Pons (tissue), 1 donor: ENCODE results near the gene ITGAE.
"Not testable (repeated sequence)": the region's sequence is repeated elsewhere in the genome, so short reads cannot be mapped to it uniquely, and the experiment has no call there.

Experiments
- DNase-seq: peaks from one replicate; pipeline ENCODE4 v3.0.0-alpha.2; 2016; ENCODE audit warnings: low spot score

ITGAE gene

DNA sequence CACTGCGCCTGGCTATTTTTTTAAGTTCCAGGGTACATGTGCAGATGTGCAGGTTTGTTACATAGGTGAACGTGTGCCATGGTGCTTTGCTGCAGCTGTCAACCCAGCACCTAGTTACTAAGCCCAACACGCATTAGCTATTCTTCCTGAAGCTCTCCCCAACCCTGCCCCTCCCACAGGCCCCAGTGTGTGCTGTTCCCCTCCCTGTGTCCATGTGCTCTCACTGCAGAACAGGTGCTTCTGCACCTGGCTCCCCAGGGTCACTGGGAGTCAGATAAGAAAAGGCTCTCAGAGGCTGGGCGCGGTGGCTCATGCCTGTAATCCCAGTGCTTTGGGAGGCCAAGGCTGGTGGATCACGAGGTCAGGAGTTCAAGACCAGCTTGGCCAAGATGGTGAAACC, 71.1 kb downstream of the ITGAE start:
- no peak for DNase-seq

DNA sequence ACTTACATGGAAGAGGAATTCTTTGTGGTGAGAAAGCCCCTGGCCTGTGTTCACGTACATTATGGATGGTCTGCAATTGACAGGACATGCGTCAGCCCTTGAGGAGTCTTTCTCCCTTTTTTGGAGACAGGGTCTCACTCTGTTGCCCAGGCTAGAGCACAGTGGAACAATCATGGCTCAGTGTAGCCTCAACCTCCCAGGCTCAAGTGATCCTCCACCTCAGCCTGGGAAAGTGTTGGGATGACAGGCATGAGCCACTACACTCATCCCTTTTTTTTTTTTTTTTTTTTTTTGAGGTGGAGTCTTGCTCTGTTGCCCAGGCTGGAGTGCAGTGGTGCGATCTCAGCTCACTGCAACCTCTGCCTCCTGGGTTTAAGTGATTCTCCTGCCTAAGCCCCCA, 72.9 kb downstream of the ITGAE start:
- DNase-seq, result not testable (repeated sequence)

DNA sequence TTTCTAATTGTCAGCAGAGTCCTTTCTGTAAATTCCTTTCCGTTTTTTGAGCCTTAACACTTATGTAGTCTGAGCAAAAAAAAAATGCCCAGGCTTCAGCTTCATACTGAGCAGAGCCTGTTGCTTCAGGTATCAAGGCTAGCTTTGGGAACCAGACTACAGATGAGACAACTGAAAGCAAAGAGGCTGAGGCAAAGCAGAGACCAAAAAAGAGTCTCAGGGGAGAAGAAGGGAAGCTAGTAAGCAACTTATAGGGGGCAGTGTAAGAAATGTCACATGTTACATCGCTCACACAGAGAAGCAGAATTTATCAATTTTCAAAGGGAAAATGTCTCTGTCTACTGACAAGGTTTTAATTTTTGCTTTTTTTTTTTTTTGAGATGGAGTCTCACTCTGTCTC, 73.9 kb downstream of the ITGAE start:
- DNase-seq, result no peak

DNA sequence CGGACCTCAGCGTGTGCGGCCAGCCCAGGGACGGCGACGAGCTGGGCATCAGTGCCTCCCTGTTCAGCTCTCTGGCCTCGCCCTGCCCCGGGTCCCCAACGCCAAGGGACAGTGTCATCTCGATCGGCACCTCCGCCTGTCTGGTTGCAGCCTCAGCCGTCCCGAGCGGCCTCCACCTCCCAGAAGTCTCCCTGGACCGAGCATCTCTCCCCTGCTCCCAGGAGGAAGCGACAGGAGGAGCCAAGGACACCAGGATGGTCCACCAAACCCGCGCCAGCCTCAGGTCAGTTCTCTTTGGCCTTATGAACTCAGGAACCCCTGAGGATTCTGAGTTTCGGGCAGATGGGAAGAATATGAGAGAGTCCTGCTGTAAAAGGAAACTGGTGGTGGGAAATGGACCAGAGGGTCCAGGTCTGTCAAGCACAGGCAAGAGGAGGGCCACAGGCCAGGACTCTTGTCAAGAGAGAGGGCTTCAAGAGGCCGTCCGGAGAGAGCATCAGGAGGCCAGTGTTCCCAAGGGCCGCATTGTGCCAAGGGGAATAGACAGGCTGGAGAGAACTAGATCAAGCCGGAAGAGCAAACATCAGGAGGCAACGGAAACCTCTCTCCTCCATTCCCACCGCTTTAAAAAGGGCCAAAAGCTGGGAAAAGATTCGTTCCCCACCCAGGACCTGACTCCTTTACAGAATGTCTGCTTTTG, 76.5 kb downstream of the ITGAE start:
- DNase-seq, result no peak

DNA sequence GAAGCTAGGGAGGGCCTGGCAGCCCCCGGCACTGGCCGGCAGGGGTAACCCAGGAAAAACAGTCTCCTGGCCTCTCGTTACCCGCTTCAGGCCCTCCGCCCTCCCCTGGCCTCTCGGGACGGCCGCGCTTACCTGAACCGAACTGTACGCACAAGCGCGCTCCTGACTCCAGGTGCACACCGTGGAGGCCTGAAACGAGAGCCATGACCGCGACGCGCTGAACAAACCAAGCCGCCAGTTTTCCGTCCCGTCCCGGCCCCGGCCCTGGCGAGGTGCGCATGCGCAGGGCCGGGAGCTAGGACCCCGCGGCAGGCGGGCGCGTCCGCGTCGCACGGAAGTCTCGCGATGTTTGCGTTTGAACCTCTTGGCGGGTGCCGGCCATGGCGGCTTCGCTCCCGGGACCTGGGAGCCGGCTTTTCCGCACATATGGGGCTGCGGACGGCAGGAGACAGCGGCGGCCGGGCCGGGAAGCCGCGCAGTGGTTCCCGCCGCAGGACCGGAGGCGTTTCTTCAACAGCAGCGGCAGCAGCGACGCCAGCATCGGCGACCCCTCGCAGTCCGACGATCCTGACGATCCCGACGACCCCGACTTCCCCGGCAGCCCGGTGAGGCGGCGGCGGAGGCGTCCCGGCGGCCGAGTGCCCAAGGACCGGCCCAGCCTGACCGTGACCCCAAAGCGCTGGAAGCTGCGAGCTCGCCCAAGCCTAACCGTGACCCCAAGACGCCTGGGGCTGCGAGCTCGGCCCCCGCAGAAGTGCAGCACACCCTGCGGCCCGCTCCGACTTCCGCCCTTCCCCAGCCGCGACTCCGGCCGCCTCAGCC, 77.2 kb downstream of the ITGAE start, which contains the start of gene HASPIN:
Gene HASPIN, plus strand, starts transcription at position 348 of the 822 bp plus-strand sequence. Its CDS starts 33 bp downstream, at position 381.
- DNase-seq, result peak; percentile 81

DNA sequence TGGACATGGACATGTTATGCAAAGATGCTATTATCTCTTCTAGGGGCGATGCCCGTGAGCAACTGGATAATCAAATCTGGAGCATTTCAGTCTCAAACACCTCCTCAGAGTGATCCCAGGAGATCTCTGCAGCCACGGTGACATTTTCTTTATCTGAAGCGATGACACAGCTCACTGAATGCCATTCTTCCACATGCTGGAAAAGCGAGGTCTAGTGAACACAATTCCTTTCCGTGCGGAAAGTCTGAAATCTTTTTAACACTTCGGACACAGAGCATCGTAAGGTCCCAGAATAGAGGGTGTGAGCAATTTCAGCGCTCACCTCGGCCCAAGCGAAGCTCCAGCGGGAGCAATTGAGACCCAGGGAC, 77.8 kb downstream of the ITGAE start:
- DNase-seq, result no peak

DNA sequence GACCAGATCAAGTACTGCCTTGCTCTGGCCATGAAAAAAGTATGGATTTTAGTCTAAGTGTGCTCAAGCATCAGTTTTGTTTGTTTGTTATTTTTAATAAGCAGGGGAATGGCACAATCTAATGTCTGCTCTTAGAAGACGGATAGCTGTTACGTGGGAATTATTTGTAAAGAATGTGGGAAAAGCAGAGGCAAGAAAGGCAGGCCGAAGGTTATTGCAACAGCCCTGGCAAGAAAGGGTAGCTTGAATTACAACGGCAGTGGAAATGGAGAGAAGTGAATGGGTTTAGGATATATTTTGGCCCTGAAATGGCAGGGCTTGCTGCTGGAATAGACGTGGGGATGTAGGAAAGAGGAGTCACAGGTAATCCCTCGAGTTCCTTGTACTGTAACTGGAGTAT, 78.3 kb downstream of the ITGAE start:
- no peak for DNase-seq

DNA sequence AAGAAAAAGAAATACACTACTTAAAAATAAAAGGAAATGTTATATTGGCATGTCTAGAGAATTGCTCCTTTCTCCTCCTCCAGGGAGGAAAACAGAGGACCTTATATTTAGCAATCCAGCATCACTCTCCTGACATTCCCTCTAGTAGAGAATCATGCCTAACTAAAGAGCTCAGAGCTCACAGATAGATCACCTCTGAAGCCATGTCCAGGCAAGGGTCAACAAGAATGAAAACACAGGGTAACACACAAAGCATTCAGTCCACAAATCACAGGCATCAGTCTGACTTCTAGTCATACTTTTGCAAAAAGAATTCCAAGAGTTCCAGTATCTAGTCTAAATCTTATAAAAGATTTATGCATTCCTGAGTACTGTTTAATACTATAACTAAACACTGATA, 81.7 kb downstream of the ITGAE start:
- no peak for DNase-seq

DNA sequence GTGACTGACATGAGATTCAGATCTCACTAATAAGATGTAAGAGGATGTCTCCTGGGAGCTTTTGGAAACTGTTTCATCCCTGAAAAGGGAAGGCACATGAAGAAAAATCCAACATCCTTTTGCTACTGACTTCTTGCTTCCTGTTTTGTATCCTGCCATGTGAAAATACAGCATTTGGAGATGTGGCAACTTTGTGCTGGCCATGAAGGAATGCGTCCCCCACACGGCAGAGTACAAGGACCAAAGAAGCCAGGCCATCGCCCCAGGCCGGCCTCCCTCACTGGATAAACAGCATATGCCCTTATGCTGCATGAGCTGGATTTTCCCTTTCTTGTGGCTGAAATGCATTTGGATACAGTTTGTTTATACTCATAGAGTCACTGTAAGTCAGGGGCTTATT, 82.8 kb downstream of the ITGAE start:
- DNase-seq, result no peak

DNA sequence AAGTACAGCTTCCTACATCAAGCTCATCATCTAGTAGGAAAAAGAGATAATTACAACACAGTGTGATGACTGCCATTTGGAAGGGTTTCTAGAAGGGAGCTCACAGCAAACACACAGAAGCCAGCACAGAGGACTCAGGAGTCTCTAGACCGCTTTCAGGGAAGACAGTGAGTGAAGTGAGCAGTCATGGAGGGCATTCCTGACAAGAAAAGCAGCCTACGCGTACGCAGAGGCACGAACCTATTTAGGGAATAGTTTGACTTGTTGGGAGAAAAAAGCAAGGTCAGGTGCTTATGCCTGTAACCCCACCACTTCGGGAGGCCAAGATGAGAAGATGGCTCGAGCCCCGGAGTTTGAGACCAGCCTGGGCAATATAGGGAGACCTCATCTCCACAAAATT, 85.7 kb downstream of the ITGAE start:
- no peak for DNase-seq

DNA sequence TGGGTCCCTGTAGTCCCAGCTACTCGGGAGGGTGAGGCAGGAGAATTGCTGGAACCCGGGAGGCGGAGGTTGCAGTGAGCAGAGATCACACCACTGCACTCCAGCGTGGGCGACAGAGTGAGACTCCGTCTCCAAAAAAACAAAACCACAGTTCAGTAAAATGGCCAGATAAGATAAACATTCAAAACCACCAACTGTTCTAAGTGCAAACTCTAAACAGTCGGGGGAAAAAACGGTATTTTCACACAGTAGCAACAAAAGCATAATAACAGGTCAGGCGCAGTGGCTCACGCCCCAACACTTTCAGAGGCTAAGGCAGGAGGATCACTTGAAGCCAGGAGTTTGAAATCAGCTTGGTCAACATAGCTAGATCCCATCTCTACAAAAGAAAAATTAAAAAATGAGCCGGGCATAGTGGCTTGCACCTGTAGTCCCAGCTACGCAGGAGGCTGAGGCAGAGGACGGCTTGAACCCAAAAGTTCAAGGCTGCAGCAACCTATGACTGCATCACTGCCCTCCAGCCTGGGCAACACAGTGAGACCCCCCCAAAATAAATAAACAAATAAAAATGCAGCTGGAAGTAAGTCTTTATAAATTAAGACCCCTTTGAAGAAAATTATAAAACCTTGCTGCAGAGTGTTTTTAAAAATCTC, 88.1 kb downstream of the ITGAE start:
- no peak for DNase-seq

DNA sequence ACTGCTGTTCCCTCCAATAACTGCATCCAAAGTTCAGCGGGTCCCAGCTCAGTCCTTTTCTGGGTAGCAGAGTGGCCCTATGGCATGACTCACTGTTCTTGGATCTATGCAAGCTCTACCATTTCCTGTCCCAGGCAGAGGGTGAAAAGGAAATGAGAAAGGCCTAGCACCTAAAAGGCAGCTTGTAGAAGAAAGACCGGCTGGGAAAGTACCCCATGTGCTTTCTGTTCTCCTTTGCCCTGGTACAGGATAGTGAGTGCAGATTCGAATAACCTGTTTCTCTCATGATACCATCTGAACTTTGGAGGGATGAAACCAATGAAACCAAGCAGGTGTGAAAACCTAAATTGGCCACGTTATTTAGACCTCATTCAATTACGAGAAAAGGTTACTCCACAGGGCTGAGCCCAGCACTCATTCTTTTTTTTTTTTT, 90.0 kb downstream of the ITGAE start:
- DNase-seq, result peak; percentile 41

DNA sequence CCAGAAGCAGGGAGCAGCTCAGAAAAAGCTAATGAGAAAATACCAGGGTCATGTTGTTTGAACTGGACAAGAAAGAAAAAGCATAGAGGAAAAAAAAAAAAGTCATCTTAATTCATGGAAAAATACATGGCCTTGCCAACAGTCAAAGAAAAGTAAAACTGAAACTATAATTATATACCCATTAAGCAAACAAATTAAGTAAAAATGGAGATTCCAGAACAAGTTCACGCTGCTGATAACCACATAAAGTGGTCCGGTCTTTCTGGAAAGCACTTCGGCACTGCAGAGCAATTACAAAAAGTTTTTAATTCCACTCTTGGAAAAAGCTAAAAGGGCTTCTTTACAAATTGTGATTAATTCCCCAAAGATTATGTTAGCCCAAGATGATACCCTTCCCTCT, 92.6 kb downstream of the ITGAE start:
- no peak for DNase-seq

DNA sequence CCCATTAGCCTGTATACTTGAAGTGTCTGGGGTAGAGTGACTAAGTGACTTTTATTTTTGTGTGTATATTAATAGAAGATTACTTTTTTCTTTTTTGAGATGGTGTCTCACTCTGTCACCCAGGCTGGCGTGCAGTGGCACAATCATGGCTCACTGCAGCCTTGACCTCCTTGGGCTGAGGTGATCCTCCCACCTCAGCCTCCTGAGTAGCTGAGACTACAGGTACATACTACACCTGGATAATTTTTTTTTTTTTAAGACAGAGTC, 95.3 kb downstream of the ITGAE start:
- not testable (repeated sequence) for DNase-seq

DNA sequence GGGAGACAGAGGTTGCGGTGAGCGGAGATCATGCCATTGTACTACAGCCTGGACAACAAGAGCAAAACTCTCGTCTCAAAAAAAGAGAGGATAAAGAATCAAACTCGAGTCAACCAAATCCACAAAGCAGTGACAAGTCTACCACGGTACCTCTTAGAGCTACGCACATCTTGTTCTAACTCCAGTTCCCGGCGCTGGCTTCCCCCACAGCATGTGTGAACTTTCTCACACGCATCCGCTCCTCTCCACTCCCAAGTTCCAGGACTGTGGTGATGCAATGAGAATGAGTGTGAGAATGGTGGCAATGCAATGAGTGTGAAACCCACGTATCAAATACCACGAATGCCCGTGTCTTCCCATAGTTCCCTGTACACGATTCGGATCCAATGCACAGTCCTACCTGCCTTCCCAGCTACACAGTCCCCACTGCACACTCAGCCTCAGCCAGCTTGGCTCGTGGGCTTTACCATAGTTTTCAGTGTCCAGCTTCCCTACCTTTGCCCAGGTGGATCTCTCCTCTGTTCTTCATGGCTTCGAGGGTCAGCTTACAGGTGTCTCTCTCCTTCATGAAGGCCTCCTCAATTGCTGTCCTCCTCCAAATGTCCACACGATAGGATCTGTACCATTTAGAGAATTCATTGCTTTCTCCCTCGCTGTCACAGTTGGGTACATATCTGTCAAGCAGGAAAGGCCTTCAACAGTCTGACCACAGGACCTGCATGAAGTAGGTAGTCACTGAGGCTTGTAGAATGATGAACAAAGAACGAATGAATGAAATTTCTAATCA, 95.9 kb downstream of the ITGAE start:
- DNase-seq, result no peak

DNA sequence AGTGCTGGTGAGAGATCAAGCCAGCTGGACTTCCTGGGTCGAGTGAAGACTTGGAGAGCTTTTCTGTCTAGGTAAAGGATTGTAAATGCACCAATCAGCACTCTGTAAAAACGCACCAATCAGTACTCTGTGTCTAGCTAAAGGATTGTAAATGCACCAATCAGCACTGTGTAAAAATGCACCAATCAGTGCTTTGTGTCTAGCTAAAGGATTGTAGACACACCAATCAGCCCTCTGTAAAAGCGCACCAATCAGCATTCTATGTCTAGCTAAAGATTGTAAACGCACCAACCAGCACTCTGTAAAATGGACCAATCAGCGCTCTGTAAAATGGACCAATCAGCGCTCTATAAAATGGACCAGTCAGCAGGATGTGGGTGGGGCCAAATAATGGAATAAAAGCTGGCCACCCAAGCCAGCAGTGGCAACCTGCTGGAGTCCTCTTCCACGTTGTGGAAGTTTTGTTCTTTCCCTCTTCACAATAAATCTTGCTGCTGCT, 98.9 kb downstream of the ITGAE start:
- not testable (repeated sequence) for DNase-seq

DNA sequence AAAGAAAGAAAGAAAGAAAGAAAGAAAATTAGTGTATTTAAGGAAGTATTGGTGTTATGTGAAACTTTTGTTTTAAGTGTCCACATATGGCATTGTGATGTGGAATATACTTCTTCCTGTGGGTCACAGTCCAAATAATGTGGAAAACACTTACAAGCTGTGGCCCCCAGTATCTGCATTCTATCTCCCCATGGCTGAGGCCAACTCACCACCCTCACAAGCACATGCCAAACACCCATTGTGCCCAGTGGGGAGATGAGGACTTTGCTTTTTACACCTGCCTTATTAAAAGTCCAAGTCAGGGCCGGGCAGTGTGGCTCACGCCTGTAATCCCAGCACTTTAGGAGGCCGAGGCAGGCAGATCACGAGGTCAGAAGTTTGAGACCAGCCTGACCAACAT, 101.0 kb downstream of the ITGAE start:
- DNase-seq, result no peak

DNA sequence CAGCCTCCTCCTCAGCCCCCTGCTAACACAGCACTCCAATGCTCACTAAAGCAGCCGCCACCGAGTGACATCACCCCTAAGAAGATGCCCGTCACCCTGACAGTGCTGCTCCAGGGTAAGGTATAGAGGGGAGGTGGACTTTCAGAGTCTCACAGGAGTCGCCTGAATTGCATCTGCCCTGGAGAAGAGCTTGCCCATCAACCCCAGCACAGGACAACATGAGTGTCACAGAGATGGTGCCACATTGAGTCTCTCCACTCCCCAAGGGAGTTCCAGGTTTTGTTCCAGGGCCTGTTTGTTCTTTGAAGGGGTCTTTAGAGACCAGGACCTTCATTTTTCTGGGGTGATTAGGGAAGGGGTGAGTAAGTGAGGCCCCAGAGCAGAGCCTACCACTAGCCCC, 102.8 kb downstream of the ITGAE start:
- no peak for DNase-seq

DNA sequence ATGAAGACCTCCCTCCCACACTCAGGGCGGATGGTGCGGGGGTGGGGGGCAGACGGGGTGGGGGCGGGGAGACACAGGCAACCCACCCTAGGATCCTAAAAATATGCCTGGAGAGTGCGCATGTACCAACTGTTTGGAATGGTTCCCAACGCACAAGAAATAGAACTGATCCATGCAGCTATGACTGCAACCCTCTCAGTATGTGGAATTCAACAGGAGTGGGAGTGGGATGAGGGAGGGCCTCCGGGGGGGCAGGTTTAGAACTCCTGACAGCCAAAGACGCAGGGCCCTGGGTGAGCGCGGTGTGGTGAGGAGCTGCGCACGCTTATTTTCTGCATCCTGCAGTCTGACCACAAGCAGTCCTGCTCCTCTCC, 103.9 kb downstream of the ITGAE start:
- no peak for DNase-seq

DNA sequence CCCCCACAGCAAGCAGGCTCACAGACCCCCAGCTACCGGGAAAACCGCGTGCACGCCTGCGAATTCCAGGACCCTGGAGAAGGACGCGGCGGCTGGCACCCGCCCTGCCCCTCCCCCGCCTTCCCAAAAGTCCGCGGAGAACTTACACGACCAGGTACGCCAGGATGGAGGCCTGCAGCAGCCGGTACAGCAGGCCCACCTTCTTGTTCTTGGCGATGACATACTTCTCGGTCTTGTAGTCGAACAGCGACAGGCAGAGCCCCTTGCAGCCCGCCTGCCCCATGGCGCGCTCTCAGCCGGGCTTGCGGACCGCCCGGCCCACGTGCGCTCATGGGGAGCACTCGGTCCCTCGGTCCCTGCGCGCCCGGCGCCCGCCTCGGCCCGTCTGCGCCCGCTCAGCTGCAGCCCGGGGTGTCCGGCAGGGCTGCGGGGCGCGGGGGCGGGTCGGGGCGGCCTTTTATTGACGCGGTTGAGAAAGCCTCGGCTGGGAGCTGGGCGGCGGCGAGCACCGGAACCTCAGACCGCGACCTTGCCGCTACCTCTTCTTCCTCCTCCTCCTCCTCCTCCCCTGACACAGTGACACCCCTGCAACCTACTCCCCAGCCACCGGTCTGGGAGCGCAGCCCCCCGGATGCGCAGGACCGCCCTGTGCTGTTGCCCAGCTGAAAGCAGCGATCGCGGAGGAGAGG, 105.1 kb downstream of the ITGAE start, which contains the start of gene P2RX5:
Gene P2RX5, minus strand, starts transcription at position 433 of the 689 bp plus-strand sequence. Its CDS starts 150 bp downstream, at position 283.
- DNase-seq, result no peak

DNA sequence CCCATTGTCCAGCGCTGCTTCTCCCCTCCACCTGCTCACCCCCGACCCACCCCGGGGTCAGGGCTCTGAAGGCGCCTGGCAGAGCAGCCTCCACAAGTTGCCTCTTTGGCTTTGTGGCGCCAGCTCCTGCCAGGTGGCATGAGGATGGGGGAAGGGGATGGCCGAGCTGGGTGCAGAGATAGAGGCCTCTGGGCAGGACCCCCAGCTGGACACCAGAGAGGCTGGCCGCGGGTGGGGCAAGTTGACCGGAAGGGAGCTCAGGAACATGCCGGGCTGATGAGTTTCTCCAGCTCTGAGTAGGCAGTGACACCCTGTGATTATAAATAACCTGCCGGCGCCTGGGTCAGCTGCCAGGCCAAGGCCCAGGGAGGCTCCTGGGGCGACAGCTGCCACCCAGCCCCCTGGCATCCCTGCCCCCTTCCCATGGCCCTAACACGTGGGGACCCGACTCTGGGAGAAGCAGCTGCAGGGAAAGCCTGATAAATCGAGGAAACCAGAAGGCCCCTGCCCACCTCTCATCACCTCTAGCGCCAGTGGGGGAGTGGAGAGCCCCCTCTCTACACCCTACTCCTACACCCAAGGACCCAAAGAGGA, 105.8 kb downstream of the ITGAE start:
- DNase-seq, result no peak
